ENCODE data around the gene ZNHIT2. TPM values are rescaled to one million over a fixed set of nuclear protein-coding genes. Genes with fewer than 3 reads are reported as not detected.

The ZNHIT2 gene
- total and polyA plus RNA-seq, 2 of the 13 experiments (the other 11 are each of a cell fraction or from before 2014, with no cell fraction given) = 1.1 to 6.5 TPM

GRCh38 chr11:65095974-65096806, 21.3 kb downstream of the ZNHIT2 start, which contains the start of gene VPS51 (continued):
- TF ChIP-seq GTF2F1 (IDR thresholded peaks at IDR 0.05; ENCODE audit: low read length) (peak; percentile 77; the same call in 1 of the 2 replicates), HNF1A (IDR thresholded peaks at IDR 0.05; ENCODE audit: low read depth) (0 out of 2 replicates have a peak, but pooled peaks have one; percentile 68), HNF1A (CRISPR knock-in tag; IDR thresholded peaks at IDR 0.05; ENCODE audit: borderline replicate concordance) (peak; percentile 82; the same call in 1 of the 2 replicates), GLMP (CRISPR knock-in tag; IDR thresholded peaks at IDR 0.05; ENCODE audit: borderline replicate concordance) (no peak), ZMYM2 (CRISPR knock-in tag; IDR thresholded peaks at IDR 0.05) (peak; percentile 49; the same call in 1 of the 2 replicates), LRRFIP1 (CRISPR knock-in tag; conservative IDR thresholded peaks at IDR 0.05) (no peak; the same call in 1 of the 2 replicates), ZNF768 (CRISPR knock-in tag; IDR thresholded peaks at IDR 0.05) (peak; percentile 19; the same call in 1 of the 2 replicates), GMEB1 (CRISPR knock-in tag; IDR thresholded peaks at IDR 0.05; ENCODE audit: borderline replicate concordance) (peak; percentile 81), HOXD1 (CRISPR knock-in tag; IDR thresholded peaks at IDR 0.05) (peak; percentile 86), ZNF20 (CRISPR knock-in tag; IDR thresholded peaks at IDR 0.05) (no peak), ZFP91 (CRISPR knock-in tag; IDR thresholded peaks at IDR 0.05; ENCODE audit: borderline replicate concordance) (peak; percentile 91)
- TF ChIP-seq, protein P1, sequence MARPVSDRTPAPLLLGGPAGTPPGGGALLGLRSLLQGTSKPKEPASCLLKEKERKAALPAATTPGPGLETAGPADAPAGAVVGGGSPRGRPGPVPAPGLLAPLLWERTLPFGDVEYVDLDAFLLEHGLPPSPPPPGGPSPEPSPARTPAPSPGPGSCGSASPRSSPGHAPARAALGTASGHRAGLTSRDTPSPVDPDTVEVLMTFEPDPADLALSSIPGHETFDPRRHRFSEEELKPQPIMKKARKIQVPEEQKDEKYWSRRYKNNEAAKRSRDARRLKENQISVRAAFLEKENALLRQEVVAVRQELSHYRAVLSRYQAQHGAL (CRISPR knock-in tag; IDR thresholded peaks at IDR 0.05; ENCODE audit: not compliant biosample characterization) = no peak
- TF ChIP-seq, protein P2, sequence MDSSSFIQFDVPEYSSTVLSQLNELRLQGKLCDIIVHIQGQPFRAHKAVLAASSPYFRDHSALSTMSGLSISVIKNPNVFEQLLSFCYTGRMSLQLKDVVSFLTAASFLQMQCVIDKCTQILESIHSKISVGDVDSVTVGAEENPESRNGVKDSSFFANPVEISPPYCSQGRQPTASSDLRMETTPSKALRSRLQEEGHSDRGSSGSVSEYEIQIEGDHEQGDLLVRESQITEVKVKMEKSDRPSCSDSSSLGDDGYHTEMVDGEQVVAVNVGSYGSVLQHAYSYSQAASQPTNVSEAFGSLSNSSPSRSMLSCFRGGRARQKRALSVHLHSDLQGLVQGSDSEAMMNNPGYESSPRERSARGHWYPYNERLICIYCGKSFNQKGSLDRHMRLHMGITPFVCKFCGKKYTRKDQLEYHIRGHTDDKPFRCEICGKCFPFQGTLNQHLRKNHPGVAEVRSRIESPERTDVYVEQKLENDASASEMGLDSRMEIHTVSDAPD (CRISPR knock-in tag; IDR thresholded peaks at IDR 0.05) = no peak
